GM12875 (cell line): ENCODE measurements around the gene GRAMD1B.

Experiments
- H3K4me3 ChIP-seq: one replicate; pipeline ENCODE4 v1.5.1; 2011; ENCODE audit warnings: low read depth, low read length, control low read depth
- CTCF ChIP-seq: IDR thresholded peaks from 2 replicates; pipeline ENCODE4 v1.5.1; 2011; ENCODE audit warnings: low read depth, mild to moderate bottlenecking, control low read depth, inconsistent platforms, low read length, moderate library complexity, borderline replicate concordance; ENCODE audit not compliant: insufficient read depth

GRAMD1B gene

GRCh38 chr11:123410218-123410549 lies 19.9 kb upstream of the GRAMD1B start:
- no peak overlapping the region for H3K4me3 ChIP-seq
- no peak for TF ChIP-seq CTCF

- no peak for TF ChIP-seq CTCF
- no peak overlapping the region for H3K4me3 ChIP-seq
These were observed 16.4 kb upstream of the GRAMD1B start for GRCh38 chr11:123413636-123414035.

GRCh38 chr11:123416566-123416965 lies 13.5 kb upstream of the GRAMD1B start:
- TF ChIP-seq CTCF, result no peak
- H3K4me3 ChIP-seq, result no peak overlapping the region

GRCh38 chr11:123418351-123419114 lies 11.5 kb upstream of the GRAMD1B start:
- no peak overlapping the region for H3K4me3 ChIP-seq
- TF ChIP-seq CTCF, result no peak

- no peak for TF ChIP-seq CTCF
- no peak overlapping the region for H3K4me3 ChIP-seq
These were observed 10.2 kb upstream of the GRAMD1B start for GRCh38 chr11:123419731-123420452.

- no peak overlapping the region for H3K4me3 ChIP-seq
- TF ChIP-seq CTCF, result no peak
These were observed 8.5 kb upstream of the GRAMD1B start for GRCh38 chr11:123421589-123421988.

- no peak for TF ChIP-seq CTCF
- H3K4me3 ChIP-seq, result no peak overlapping the region
These were observed 4.7 kb upstream of the GRAMD1B start for GRCh38 chr11:123425367-123425766.
